PFSK-1 (cell line): ENCODE measurements around the gene CENPM.

ENCODE experiments used
- POLR2AphosphoS5 ChIP-seq: IDR thresholded peaks from 2 replicates; pipeline ENCODE4 v1.6.1; 2012; ENCODE audit warnings: low read depth, mild to moderate bottlenecking, control low read depth, low read length, moderate library complexity
- SIN3A ChIP-seq: IDR thresholded peaks from 2 replicates; pipeline ENCODE4 v1.6.1; 2012; ENCODE audit warnings: mild to moderate bottlenecking, low read length, moderate library complexity, borderline replicate concordance; ENCODE audit not compliant: insufficient read depth
- TAF1 ChIP-seq: IDR thresholded peaks from 2 replicates; pipeline ENCODE4 v1.6.1; 2012; ENCODE audit warnings: low read length, control low read depth, borderline replicate concordance; ENCODE audit not compliant: insufficient read depth

GRCh38 chr22:41909310-41910049 lies 37.5 kb downstream of the CENPM start:
- TF ChIP-seq POLR2AphosphoS5 (no peak), TAF1 (no peak), SIN3A (no peak)
